Measurements from ENCODE around the gene SCMH1. TPM values are rescaled to one million over a fixed set of nuclear protein-coding genes. Genes with fewer than 3 reads are reported as not detected.

The SCMH1 gene
- polyA plus RNA-seq, 1 of the 3 experiments (the other 2 are of a cell fraction): 38.5 TPM

DNA sequence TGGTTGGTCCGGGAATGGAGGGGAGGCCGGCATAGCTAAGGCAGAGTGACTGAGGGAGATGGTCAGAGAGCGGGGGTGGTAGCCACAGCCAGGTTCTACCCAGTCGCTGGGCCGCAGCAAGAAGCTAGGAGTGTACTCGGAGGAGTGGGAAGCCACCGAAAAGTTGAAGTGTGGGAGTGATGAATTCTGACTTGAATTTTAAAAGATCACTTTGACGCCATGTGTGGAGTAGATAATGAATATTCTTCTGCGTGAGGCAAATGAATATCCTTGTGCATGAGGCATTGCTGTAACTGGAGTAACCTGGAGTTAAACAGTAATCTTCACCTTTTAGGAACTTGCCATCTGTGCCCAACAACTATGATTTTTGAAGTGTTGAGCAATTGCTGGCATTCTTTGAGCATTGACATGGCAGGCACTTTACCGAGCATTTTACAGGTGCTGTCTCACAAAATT is 255.8 kb downstream of the SCMH1 start (continued):
- no peak for TF ChIP-seq PBX3 (IDR thresholded peaks at IDR 0.05)

DNA sequence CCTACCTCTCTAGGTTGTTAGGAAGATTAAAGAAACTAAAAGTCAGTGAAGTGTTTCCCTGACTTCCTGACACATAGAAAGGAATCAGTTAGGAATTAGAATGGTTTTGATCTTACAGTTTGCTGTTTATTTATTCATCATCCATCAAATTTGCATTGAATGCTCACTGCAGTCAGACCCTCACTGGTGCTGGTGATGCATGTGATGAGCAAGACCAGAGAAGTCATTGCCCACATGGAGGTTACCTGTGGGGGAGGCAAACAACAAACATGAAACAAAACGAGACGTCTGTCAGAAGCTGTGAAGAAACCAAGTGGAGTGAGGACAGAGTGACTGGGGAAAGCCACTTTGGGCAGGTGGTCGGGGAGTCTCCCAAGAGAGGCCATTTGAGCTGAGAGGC is 256.2 kb downstream of the SCMH1 start:
- peaks cover 63 to 71% of the 10 kb centered on the region in 2 experiments for H3K36me3 ChIP-seq (replicated peaks in 1 of 2; ENCODE audit: control insufficient read depth in 1 of 2, insufficient read depth in 2 of 2, low read length in 1 of 2)
- H3K9ac ChIP-seq: no peak overlapping the region
- TF ChIP-seq EP300 (IDR thresholded peaks at IDR 0.05; ENCODE audit: borderline replicate concordance in 1 of 2, low read depth in 1 of 2, low read length in 1 of 2): no peak
- TF ChIP-seq, protein P1, sequence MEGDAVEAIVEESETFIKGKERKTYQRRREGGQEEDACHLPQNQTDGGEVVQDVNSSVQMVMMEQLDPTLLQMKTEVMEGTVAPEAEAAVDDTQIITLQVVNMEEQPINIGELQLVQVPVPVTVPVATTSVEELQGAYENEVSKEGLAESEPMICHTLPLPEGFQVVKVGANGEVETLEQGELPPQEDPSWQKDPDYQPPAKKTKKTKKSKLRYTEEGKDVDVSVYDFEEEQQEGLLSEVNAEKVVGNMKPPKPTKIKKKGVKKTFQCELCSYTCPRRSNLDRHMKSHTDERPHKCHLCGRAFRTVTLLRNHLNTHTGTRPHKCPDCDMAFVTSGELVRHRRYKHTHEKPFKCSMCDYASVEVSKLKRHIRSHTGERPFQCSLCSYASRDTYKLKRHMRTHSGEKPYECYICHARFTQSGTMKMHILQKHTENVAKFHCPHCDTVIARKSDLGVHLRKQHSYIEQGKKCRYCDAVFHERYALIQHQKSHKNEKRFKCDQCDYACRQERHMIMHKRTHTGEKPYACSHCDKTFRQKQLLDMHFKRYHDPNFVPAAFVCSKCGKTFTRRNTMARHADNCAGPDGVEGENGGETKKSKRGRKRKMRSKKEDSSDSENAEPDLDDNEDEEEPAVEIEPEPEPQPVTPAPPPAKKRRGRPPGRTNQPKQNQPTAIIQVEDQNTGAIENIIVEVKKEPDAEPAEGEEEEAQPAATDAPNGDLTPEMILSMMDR (IDR thresholded peaks at IDR 0.05): no peak
- no peak for TF ChIP-seq RCOR1 (IDR thresholded peaks at IDR 0.05; ENCODE audit: low read length)
- TF ChIP-seq MEF2A (IDR thresholded peaks at IDR 0.05; ENCODE audit: borderline replicate concordance, low read depth): no peak
- TF ChIP-seq FOSL2 (IDR thresholded peaks at IDR 0.05; ENCODE audit: borderline replicate concordance, low read depth): no peak
- TF ChIP-seq TEAD4 (IDR thresholded peaks at IDR 0.05; ENCODE audit: borderline replicate concordance, insufficient read depth): no peak
- TF ChIP-seq SMC3 (IDR thresholded peaks at IDR 0.05; ENCODE audit: low read depth, low read length): no peak
- no peak for TF ChIP-seq MXI1 (IDR thresholded peaks at IDR 0.05; ENCODE audit: low read depth, low read length)

GRCh38 chr1:40985161-40985560 is 256.9 kb downstream of the SCMH1 start:
- Histone ChIP-seq H4K20me1 (ENCODE audit: insufficient read depth) (peaks cover 50% of the 10 kb centered on the region), H3K4me3 (ENCODE audit: low read depth in 2 of 2, low read length in 1 of 2) (no peak overlapping the region), H3K9ac (0 out of 2 replicates have a peak overlapping the region, but pooled peaks have one; percentile 3), H3K27ac (ENCODE audit: low read depth in 2 of 2, low read length in 1 of 2) (peak overlapping the region in 1 of 2 experiments; percentile 9; a peak in 1 of 4 replicates), H2AFZ (ENCODE audit: low read depth) (no peak overlapping the region), H3F3A (replicated peaks; ENCODE audit: insufficient read depth) (peaks cover 23% of the 10 kb centered on the region), H3K9me2 (no peaks in the 10 kb centered on the region), H3K27me3 (ENCODE audit: insufficient read depth) (no peaks in the 10 kb centered on the region), H3K4me1 (ENCODE audit: control insufficient read depth in 1 of 2, insufficient read depth in 2 of 2, low read depth in 1 of 2, low read length in 1 of 2) (peaks cover 16 to 36% of the 10 kb centered on the region in 2 experiments), H3K36me3 (replicated peaks in 1 of 2; ENCODE audit: control insufficient read depth in 1 of 2, insufficient read depth in 2 of 2, low read length in 1 of 2) (peaks cover 56 to 64% of the 10 kb centered on the region in 2 experiments), H3K9me3 (no peaks in the 10 kb centered on the region), H3K79me2 (ENCODE audit: insufficient read depth) (peaks cover 92% of the 10 kb centered on the region), H3K4me2 (no peak overlapping the region; the same call in 1 of the 2 replicates)
- no peak for DNase-seq
- WGBS (ENCODE audit: low lambda C conversion rate): 82% methylated on average over 5 of the region's 5 CpGs
- POLR2A ChIA-PET: no interaction called here
- CTCF ChIA-PET: interaction anchor here (1.2 to 2.0 kb wide), 2 partner anchors 18 to 38 kb away, joined by 4 to 6 read pairs; no protein-coding TSS in a partner anchor
- TF ChIP-seq, protein P2, sequence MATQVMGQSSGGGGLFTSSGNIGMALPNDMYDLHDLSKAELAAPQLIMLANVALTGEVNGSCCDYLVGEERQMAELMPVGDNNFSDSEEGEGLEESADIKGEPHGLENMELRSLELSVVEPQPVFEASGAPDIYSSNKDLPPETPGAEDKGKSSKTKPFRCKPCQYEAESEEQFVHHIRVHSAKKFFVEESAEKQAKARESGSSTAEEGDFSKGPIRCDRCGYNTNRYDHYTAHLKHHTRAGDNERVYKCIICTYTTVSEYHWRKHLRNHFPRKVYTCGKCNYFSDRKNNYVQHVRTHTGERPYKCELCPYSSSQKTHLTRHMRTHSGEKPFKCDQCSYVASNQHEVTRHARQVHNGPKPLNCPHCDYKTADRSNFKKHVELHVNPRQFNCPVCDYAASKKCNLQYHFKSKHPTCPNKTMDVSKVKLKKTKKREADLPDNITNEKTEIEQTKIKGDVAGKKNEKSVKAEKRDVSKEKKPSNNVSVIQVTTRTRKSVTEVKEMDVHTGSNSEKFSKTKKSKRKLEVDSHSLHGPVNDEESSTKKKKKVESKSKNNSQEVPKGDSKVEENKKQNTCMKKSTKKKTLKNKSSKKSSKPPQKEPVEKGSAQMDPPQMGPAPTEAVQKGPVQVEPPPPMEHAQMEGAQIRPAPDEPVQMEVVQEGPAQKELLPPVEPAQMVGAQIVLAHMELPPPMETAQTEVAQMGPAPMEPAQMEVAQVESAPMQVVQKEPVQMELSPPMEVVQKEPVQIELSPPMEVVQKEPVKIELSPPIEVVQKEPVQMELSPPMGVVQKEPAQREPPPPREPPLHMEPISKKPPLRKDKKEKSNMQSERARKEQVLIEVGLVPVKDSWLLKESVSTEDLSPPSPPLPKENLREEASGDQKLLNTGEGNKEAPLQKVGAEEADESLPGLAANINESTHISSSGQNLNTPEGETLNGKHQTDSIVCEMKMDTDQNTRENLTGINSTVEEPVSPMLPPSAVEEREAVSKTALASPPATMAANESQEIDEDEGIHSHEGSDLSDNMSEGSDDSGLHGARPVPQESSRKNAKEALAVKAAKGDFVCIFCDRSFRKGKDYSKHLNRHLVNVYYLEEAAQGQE (IDR thresholded peaks at IDR 0.05; ENCODE audit: low read depth, low read length): no peak
- TF ChIP-seq FOXM1 (IDR thresholded peaks at IDR 0.05; ENCODE audit: low read depth) (no peak), TCF12 (IDR thresholded peaks at IDR 0.05) (no peak), GABPA (IDR thresholded peaks at IDR 0.05; ENCODE audit: low read depth) (no peak), ZBTB33 (IDR thresholded peaks at IDR 0.05; ENCODE audit: borderline replicate concordance, low read depth) (no peak), SMC3 (IDR thresholded peaks at IDR 0.05; ENCODE audit: low read depth, low read length) (no peak)
- TF ChIP-seq, protein P3, sequence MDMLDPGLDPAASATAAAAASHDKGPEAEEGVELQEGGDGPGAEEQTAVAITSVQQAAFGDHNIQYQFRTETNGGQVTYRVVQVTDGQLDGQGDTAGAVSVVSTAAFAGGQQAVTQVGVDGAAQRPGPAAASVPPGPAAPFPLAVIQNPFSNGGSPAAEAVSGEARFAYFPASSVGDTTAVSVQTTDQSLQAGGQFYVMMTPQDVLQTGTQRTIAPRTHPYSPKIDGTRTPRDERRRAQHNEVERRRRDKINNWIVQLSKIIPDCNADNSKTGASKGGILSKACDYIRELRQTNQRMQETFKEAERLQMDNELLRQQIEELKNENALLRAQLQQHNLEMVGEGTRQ (IDR thresholded peaks at IDR 0.05; ENCODE audit: borderline replicate concordance, low read depth, low read length): no peak

More for the DNA sequence above, 256.2 kb downstream of the SCMH1 start:
- CTCF ChIA-PET: interaction anchor here (1.1 to 1.2 kb wide), 2 partner anchors 12 to 17 kb away, joined by 3 to 4 read pairs; no protein-coding TSS in a partner anchor
- H3K79me2 ChIP-seq (ENCODE audit: insufficient read depth): peaks cover 91% of the 10 kb centered on the region
- no peaks in the 10 kb centered on the region for H3K27me3 ChIP-seq (ENCODE audit: insufficient read depth)
- H3K4me1 ChIP-seq (ENCODE audit: control insufficient read depth in 1 of 2, insufficient read depth in 2 of 2, low read depth in 1 of 2, low read length in 1 of 2): peaks cover 12 to 36% of the 10 kb centered on the region in 2 experiments
- 91% methylated on average over 3 of the region's 3 CpGs for WGBS (ENCODE audit: low lambda C conversion rate)
- no peak overlapping the region for H3K4me3 ChIP-seq (ENCODE audit: low read depth in 2 of 2, low read length in 1 of 2)
- POLR2A ChIA-PET: interaction anchor here (0.5 kb wide), 1 partner anchor 1787 kb away, joined by 3 read pairs; no protein-coding TSS in a partner anchor
- peaks cover 49% of the 10 kb centered on the region for H4K20me1 ChIP-seq (ENCODE audit: insufficient read depth)
- H3K9me2 ChIP-seq: no peaks in the 10 kb centered on the region
- peaks cover 23% of the 10 kb centered on the region for H3F3A ChIP-seq (replicated peaks; ENCODE audit: insufficient read depth)
- peak overlapping the region; percentile 12; the same call in 1 of the 2 replicates for H3K4me2 ChIP-seq
- no peaks in the 10 kb centered on the region for H3K9me3 ChIP-seq
- no peak overlapping the region for H2AFZ ChIP-seq (ENCODE audit: low read depth)
- H3K27ac ChIP-seq (ENCODE audit: low read depth in 2 of 2, low read length in 1 of 2): no peak overlapping the region; a peak in 1 of 4 replicates
- DNase-seq: no peak

All from SK-N-SH (cell line).